HG03521 (cell line): Measurements from ENCODE around the gene ZKSCAN4.

Experiments used
- ATAC-seq: cut with Tn5 transposase; IDR thresholded peaks from one replicate; pipeline ENCODE4 v1.9.1; 2021; ENCODE audit warnings: mild to moderate bottlenecking, moderate library complexity; ENCODE audit not compliant: unreplicated experiment

Gene ZKSCAN4

DNA sequence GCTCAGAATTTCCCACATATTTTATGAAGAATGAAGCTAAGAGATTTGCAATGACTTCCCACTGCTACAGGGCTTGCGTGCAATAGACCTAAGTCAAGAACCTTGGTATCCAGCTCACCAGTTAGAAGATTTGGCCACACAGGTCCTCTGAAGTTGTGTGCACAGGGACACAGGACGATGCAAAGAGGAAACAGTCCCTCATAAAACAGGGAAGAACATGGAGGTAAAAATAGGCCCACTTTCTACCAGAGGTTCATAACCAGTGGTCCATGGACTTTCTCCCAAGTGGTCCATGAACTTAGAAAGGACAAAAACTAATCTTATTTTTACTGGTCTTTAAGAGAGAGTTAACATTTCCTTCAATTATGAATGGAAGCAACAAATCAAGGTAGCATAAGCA lies 1.3 kb downstream of the ZKSCAN4 start:
- no peak for ATAC-seq

GRCh38 chr6:28248916-28249315 lies 3.2 kb downstream of the ZKSCAN4 start:
- no peak for ATAC-seq

DNA sequence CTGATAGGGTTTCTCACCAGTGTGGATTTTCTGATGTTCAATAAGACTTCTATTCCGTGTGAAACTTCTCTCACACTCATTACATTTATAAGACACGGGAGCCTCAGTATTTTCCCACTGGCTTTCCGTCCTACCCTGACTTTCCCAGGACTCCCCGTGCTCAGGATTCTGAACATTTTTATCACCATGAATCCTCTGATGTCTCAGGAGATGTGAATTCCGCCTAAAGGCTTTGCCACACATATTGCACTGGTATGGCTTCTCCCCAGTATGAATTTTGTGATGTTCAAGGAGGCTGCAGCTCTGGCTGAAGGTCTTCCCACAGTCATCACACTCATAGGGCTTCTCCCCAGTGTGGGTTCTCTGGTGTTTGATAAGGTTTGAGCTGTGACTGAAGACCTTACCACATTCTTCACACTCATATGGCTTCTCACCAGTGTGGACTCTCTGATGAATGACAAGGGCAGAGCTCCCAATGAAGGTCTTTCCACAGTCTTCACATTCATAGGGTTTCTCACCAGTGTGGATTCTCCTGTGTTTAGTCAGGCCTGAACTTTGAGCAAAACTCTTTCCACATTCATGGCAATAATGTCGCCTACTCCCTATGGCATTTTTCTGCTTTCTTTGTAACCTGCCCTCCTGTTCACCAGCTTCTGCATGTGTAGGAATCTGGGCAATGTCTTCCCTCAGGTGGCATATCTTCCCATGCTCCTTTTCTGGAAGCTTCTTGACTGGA lies 6.7 kb downstream of the ZKSCAN4 start:
- ATAC-seq, result no peak

GRCh38 chr6:28243946-28244345 lies 8.1 kb downstream of the ZKSCAN4 start:
- no peak for ATAC-seq

- no peak for ATAC-seq
These were observed 11.6 kb downstream of the ZKSCAN4 start for GRCh38 chr6:28240471-28240870.

DNA sequence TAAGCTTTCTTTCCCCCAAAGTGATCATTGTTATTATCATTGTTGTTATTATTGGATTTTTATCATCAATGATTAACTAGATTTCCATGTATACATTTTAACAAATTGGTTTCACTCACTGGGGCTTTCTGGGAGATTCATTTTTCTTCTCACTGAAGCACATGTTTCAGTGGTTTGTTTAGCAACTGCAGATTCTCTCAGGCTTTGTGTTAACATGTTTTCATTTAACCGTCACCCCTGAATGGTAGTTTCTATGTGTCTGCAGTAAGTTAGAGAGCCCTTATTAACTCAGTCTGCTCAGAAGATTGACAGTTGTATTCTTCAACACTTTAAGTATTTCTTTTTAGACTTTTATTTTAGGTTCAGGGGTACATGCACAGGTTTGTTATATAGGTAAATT lies 12.4 kb downstream of the ZKSCAN4 start:
- ATAC-seq, result no peak

GRCh38 chr6:28235912-28236452 lies 16.1 kb downstream of the ZKSCAN4 start:
- ATAC-seq, result no peak

DNA sequence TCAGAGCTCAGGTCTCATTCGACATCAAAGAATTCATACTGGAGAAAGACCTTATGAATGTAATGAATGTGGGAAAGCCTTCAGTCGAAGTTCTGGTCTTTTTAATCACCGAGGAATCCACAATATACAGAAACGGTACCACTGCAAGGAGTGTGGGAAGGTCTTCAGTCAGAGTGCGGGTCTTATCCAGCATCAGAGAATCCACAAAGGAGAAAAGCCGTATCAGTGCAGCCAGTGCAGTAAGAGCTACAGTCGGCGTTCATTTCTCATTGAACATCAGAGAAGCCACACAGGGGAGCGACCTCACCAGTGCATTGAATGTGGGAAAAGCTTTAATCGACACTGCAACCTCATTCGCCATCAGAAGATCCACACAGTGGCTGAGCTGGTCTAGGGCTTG lies 19.3 kb downstream of the ZKSCAN4 start:
- ATAC-seq, result no peak

DNA sequence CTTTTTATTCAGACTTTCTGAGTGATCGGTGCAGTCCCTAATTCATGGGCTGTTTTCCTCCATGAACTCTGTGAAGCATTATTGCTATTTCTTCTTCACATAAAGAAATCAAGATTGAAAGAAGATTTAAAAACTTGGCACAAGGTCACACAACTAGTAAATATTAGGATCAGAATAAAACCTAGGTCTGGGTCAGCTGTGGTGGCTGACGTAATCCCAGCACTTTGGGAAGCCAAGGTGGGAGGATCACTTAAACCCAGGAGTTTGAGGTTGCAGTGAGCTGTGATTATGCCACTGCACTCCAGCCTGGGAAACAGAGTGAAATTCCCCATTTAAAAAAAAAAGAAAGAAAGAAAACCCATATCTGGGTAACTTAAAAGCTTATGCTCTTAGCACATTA lies 25.6 kb downstream of the ZKSCAN4 start:
- no peak for ATAC-seq

GRCh38 chr6:28225056-28225834 lies 26.8 kb downstream of the ZKSCAN4 start, which contains the start of gene ZSCAN9:
Gene ZSCAN9 (plus strand): TSS chr6:28225275. CDS start chr6:28227085, 1,810 bp downstream.
- ATAC-seq, result peak; percentile 85

- ATAC-seq, result no peak
These were observed 27.7 kb downstream of the ZKSCAN4 start for GRCh38 chr6:28224131-28225055.

GRCh38 chr6:28220257-28221133 lies 31.6 kb downstream of the ZKSCAN4 start:
- ATAC-seq, result no peak

DNA sequence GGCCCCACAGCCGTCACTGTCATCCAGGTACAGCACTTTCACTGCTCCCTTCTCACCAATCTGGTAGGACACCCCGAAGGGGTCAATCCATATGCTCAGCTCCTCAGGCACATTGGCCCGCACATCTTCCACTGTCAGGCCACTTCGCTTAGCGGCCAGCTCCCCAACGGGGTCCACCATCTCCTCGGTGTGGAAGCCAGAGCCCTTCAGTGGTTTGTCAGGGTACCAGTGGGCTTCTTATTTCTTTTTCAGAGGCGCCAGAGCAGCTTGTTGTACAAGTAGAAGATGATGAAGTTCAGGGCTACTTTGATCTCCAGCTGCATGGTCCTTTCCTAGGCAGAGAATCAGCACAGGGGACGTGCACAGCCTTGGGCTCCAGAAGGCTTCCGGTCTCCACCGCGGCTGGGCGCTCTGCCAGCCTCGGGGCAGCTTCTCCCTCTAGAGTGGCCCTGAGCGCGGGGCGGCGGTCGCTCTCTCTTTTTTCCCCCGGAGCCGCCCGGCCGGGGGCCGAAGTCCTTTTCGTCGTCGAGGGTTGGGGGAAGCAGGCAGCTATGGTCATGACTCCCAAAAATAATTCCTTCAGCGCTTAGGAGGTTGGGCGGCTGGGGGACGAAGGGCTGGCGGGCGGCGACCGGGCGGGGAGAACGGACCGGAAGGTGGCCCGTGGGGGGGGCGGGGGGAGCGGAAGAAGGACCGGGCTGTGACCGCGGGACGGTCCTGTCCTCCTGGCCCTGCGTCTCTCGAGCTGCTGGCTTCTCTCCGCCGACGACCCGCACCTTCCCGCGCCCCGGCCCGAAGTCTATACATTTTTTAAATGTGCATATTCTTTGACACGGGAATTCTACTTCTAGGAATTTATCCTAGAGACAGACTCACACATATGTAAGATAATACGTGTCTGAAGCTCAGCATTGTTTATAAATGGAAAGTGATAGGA lies 33.5 kb downstream of the ZKSCAN4 start:
- peak; percentile 47 for ATAC-seq

GRCh38 chr6:28217890-28218289 lies 34.2 kb downstream of the ZKSCAN4 start:
- no peak for ATAC-seq

- no peak for ATAC-seq
These were observed 36.6 kb downstream of the ZKSCAN4 start for GRCh38 chr6:28215425-28215824.

GRCh38 chr6:28213213-28213523 lies 38.9 kb downstream of the ZKSCAN4 start:
- no peak for ATAC-seq

- ATAC-seq, result peak; percentile 59
These were observed 39.4 kb downstream of the ZKSCAN4 start for GRCh38 chr6:28212510-28213212.

- ATAC-seq, result peak; percentile 28
These were observed 40.1 kb downstream of the ZKSCAN4 start for GRCh38 chr6:28211840-28212509.
